ENCODE results near the gene PSG7.
"Not testable (repeated sequence)": the region's sequence is repeated elsewhere in the genome, so short reads cannot be mapped to it uniquely, and the experiment has no call there.

DNA sequence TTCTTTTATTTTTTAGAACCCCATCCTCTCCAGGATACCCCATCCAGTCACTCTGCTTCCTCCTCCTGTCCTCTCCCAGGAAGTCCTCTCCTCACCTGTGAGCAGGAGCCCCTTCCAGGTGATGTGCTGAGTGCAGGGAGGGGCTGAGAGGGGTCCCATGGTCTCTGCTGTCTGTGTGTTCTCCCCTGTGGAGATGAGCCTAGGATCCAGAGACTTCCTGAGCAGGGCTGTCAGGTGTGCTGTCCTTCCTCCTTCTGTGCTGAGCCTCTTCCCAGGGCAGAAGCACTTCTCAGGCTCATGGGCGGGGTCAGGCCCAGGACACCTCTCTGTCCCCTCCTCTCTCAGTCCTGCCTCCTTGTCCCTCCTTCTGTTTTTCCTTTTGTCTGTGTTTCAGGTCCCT is 19.4 kb downstream of the PSG7 start, which contains the start of gene PSG6:
- TF ChIP-seq CTCF (IDR thresholded peaks at IDR 0.05); RAD21 (IDR thresholded peaks at IDR 0.05; ENCODE audit: low read length); REST (IDR thresholded peaks at IDR 0.05; ENCODE audit: low read depth, low read length); POLR2AphosphoS5 (IDR thresholded peaks at IDR 0.05; ENCODE audit: low read depth, low read length); TAF1 (IDR thresholded peaks at IDR 0.05; ENCODE audit: borderline replicate concordance, low read depth, low read length); YY1 (IDR thresholded peaks at IDR 0.05; ENCODE audit: low read depth); EZH2phosphoT487 (IDR thresholded peaks at IDR 0.05; ENCODE audit: borderline replicate concordance, low read depth); SMC3 (IDR thresholded peaks at IDR 0.05; ENCODE audit: low read depth, low read length); GABPA (IDR thresholded peaks at IDR 0.05; ENCODE audit: low read depth); RCOR1 (IDR thresholded peaks at IDR 0.05; ENCODE audit: low read length): not testable (repeated sequence)
- TF ChIP-seq, protein P1, sequence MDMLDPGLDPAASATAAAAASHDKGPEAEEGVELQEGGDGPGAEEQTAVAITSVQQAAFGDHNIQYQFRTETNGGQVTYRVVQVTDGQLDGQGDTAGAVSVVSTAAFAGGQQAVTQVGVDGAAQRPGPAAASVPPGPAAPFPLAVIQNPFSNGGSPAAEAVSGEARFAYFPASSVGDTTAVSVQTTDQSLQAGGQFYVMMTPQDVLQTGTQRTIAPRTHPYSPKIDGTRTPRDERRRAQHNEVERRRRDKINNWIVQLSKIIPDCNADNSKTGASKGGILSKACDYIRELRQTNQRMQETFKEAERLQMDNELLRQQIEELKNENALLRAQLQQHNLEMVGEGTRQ (IDR thresholded peaks at IDR 0.05; ENCODE audit: borderline replicate concordance, low read depth, low read length), result not testable (repeated sequence)

All from SK-N-SH (cell line).